SK-N-MC (cell line): ENCODE results near the gene MTFP1.

Experiments used
- EZH2 ChIP-seq: fragments of 200-600 bp; sonication (generic); IDR thresholded peaks from one replicate; pipeline ENCODE4 v1.6.1; 2017; ENCODE audit warnings: antibody characterized with exemption
- FOXP2 ChIP-seq: optimal IDR thresholded peaks from 2 replicates; pipeline ENCODE3; 2011; ENCODE audit warnings: mild to moderate bottlenecking, moderate library complexity; ENCODE audit not compliant: insufficient read depth; ENCODE audit errors: extremely low read length, control extremely low read depth
- POLR2AphosphoS5 ChIP-seq: IDR thresholded peaks from 2 replicates; pipeline ENCODE4 v1.6.1; 2012; ENCODE audit warnings: mild to moderate bottlenecking, low read depth, low read length, borderline replicate concordance

DNA sequence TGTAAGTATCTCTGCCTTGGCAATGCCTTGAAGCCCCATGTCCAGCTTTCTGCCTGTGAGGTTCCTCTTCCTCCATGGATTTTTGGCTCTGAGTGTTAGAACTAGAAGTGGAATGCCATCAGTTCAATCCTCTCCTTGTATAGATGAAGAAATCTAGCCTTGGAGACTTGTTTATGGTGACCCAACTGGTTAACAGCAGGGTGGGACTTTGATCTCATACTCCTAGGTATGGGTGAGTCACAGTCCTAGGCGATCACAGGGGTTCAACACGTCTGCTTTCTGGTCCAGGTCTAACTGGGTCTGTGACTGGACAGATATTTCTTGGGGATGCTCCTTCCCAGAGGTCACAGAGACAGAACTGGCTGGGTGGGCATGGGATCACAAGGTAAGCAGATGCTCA is 9.2 kb upstream of the MTFP1 start:
- TF ChIP-seq POLR2AphosphoS5 (no peak), EZH2 (no peak), FOXP2 (no peak)
